GM12874 (cell line): ENCODE data around the gene KIF3C.

Experiments
- TF ChIP-seq, protein P1 (sequence below): IDR thresholded peaks from 2 replicates; pipeline ENCODE4 v1.5.1; 2011; ENCODE audit warnings: low read depth, mild to moderate bottlenecking, control low read depth, low read length, moderate library complexity; ENCODE audit not compliant: insufficient read depth

The KIF3C gene

DNA sequence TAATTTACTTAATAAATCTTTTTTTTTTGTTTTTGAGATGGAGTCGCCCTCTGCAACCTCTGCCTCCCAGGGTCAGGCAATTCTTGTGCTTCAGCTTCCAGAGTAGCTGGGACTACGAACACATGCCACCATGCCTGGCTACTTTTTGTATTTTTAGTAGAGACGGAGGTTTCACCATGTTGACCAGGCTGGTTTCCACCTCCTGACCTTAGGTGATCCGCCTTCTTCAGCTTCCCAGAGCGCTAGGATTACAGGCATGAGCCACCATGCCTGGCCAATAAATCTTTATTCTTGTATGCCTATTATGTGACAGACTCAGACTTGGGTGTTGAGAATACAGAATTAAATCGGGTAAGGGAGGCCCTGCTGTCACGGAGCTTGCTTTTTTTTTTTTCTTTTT lies 87.3 kb downstream of the KIF3C start:
- TF ChIP-seq, protein P1, sequence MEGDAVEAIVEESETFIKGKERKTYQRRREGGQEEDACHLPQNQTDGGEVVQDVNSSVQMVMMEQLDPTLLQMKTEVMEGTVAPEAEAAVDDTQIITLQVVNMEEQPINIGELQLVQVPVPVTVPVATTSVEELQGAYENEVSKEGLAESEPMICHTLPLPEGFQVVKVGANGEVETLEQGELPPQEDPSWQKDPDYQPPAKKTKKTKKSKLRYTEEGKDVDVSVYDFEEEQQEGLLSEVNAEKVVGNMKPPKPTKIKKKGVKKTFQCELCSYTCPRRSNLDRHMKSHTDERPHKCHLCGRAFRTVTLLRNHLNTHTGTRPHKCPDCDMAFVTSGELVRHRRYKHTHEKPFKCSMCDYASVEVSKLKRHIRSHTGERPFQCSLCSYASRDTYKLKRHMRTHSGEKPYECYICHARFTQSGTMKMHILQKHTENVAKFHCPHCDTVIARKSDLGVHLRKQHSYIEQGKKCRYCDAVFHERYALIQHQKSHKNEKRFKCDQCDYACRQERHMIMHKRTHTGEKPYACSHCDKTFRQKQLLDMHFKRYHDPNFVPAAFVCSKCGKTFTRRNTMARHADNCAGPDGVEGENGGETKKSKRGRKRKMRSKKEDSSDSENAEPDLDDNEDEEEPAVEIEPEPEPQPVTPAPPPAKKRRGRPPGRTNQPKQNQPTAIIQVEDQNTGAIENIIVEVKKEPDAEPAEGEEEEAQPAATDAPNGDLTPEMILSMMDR: no peak

DNA sequence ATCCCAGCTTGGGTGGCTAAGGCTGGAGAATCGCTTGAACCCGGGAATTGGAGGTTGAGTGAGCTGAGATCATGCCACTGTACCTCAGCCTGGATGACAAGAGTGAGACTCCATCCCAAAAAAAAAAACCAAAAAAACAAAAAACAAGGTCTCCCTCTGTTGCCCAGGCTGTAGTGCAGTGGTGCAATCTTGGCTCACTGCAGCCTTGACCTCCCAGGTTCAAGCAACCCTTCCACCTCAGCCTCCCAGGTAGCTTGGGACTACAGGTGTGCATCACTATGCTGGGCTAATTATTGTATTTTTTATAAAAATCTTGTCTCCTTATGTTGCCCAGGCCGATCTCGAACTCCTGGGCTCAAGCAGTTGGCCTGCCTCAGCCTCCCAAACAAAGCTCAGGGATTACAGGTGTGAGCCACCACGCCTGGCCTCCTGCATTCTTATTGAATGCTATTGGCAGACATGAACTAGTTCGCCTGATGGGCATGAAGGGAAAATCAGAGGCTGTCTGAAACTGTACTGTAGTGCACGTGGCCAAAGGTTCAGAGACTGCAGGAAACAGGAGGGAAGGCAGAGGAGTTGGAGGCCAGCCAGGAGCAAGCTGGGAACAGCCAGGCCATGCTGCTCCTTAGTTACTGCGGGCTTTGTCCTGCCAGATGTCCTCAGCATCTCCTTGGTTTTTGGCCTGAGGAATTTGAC lies 88.0 kb downstream of the KIF3C start:
- TF ChIP-seq, protein P1: no peak

DNA sequence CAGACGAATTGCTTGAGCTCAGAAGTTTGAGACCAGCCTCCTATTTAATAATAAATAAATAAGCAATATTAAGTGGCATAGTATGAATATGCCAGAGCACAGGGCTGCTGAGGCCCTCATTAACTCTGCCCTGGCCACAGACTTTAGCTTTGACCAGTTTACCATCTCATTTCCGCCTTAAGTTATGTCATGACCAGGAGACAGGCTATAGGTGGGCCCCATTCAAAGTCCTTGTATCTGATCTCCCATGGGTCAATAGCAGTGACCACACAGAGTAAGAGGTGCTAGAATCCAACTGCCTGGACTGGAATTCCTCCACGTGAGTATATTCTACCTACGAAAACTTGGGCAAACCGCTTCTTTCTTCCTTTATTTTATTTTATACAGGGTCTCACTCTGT lies 90.6 kb downstream of the KIF3C start:
- TF ChIP-seq, protein P1: no peak

DNA sequence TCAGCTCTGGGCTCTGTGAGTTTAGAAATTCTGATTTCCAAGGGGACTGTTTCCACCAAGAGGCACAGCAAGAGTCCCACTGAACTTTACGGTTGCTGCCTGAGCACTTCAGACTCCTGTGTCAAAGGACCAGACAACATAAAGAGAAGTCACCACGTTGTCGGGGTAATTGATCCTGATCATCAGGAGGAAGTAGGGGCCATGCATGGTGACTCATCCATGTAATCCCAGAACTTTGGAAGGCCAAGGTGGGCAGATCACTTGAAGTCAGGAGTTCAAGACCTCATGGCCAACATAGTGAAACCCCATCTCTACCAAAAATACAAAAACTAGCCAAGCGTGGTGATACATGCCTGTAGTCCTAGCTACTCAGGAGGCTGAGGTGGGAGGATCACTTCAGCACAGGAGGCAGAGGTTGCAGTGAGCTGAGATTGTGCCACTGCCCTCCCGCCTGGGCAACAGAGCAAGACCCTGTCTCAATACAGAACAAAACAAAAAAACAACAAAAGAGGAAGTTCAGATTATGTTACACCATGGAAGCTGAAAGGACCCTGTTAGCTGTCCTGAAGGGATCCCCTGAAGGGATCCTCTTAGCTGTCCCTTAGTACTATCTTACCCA lies 94.6 kb downstream of the KIF3C start:
- TF ChIP-seq, protein P1: no peak

DNA sequence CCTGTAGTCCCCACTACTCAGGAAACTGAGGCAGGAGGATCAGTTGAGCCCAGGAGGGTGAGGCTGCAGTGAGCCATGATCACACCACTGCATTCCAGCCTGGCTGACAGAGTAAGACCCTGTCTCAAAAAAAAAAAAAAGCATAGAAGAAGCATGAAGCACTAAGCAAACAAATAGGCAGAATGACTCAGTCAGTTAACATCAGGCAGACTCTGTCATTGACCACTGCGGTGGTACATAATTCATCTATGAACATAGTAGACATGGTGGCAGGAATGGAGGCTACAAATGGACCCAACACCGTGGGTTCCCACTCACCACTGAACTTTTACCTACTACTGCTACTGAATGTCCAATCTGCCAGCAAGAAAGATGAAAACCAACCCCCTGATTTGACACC lies 96.4 kb downstream of the KIF3C start:
- TF ChIP-seq, protein P1: no peak

DNA sequence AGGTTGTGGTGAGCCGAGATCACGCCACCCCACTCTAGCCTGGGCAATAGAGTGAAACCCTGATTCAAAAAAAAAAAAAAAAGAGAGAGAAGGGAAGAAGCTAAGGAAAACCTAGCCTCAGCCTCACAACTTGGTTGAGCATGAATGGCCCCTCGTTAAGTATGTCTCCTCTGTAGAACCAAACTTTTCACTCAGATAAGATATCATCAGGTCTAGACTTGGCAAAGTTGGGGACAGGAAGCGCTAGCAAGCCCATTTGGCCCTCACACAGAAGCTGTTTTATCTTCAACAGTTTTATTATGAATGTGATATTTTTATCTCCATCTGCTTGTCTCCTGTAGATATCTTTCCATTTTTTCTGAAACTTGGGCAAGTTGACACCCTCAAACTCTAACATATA lies 100.5 kb downstream of the KIF3C start:
- TF ChIP-seq, protein P1: no peak

DNA sequence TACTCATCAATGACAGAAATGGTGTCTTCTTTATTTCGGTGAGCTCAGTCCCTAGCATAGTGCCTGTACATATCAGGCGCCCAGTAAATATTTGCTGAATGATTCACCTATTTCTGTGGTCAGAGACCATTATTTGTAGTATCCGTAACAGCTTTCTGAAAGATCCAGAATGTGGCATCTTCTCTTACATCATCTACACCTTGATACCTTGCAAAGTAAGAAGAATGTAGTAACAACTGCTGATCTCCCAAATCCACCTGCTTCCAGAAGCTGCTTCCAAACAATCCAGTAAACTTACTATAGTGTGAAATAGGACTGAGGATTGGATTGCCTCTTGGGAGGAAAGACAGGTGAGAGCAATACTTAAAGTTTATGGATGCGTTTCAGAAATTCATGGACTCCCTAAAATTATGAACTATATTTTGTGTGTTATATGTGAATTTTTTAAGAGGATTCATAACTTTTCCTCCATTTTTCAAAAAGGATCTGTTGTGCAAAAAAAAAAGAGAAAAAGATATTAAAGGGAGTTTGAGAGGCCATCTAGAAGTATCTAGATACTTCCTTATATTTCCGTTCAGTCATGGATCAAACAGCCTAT lies 103.1 kb downstream of the KIF3C start:
- TF ChIP-seq, protein P1: no peak
